HUDEP-2 (cell line): ENCODE results near the gene UCHL1.
"Not testable (repeated sequence)": the region's sequence is repeated elsewhere in the genome, so short reads cannot be mapped to it uniquely, and the experiment has no call there.

Experiments
- DNase-seq, 76 experiments: peaks; one replicate each; lab custom pipeline; 2025; ENCODE audit not compliant: unreplicated experiment in 76 of 76; lab: John Stamatoyannopoulos, UW

UCHL1 gene

GRCh38 chr4:41236032-41236431, 20.7 kb upstream of the UCHL1 start:
- DNase-seq: no peak

- no peak for DNase-seq
Observed at GRCh38 chr4:41236508-41236907, 20.2 kb upstream of the UCHL1 start.

GRCh38 chr4:41241919-41242318, 14.8 kb upstream of the UCHL1 start:
- DNase-seq: no peak

- no peak for DNase-seq
Observed at GRCh38 chr4:41245983-41246382, 10.7 kb upstream of the UCHL1 start.

- DNase-seq: no peak
Observed at GRCh38 chr4:41256131-41256739, 493 bp upstream of the UCHL1 start.

- peak in 45 of 76 experiments; percentile 0 to 63 (median 31) for DNase-seq
Observed at GRCh38 chr4:41257257-41257901, 651 bp downstream of the UCHL1 start.

DNA sequence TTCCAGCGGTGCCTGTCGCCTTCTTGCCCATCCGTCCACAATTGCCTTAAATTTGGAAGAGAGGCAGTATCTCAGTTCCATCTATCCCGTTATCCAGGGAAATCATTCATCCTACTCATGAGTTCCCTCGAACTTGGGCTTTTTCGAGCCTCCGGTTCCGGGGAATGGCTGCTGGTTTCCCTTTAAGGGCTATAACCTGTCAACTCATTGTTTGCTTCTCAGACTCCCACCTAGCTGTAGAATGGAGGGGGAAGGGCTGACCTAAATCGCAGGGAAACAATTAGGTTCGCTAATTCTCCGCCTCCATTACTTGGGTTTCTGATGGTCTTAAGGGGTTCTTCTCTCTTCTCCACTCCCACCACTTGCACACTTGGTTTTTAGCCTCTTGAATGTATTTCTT, 1.2 kb downstream of the UCHL1 start:
- DNase-seq: no peak

- no peak for DNase-seq
Observed at GRCh38 chr4:41258783-41259182, 2.1 kb downstream of the UCHL1 start.

GRCh38 chr4:41260116-41260733, 3.5 kb downstream of the UCHL1 start:
- DNase-seq: no peak

- no peak for DNase-seq
Observed at GRCh38 chr4:41262198-41262597, 5.5 kb downstream of the UCHL1 start.

- DNase-seq: no peak
Observed at GRCh38 chr4:41264212-41264611, 7.5 kb downstream of the UCHL1 start.

DNA sequence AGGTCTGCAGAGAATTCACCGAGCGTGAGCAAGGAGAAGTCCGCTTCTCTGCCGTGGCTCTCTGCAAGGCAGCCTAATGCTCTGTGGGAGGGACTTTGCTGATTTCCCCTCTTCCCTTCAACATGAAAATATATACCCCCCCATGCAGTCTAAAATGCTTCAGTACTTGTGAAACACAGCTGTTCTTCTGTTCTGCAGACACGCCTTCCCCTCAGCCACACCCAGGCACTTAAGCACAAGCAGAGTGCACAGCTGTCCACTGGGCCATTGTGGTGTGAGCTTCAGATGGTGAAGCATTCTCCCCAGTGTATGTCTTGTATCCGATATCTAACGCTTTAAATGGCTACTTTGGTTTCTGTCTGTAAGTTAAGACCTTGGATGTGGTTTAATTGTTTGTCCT, 11.3 kb downstream of the UCHL1 start:
- no peak for DNase-seq

DNA sequence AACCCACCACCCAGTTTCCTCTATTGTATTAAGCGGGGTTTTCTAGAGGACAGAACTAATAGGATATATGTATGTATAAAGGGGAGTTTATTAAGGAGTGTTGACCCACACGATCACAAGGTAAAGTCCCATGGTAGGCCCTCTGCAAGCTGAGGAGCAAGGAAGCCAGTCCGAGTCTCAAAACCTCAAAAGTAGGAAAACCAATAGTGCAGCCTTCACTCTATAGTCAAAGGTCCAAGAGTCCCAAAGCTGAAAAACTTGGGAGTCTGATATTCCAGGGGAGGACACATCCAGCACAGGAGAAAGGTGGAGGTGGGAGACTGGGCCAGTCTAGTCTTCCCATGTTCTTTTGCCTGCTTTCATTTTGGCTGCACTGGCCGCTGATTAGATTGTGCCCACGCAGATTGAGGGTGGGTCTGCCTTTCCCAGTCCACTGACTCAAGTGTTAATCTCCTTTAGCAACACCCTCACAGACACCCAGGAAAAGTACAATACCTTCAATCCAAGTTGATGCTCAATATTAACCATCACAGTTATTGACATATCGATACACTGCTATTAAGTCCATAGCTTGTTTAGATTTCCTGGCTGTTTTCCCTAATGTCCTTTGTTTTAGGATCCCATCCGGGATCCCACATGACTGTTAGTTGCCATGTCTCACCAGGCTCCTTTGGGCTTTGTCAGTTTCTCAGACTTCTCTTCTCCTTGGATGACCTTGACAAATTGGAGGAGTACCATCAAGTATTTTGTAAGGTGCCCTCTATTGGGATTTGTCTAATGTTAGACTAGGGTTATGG, 12.2 kb downstream of the UCHL1 start:
- DNase-seq: no peak

- no peak for DNase-seq
Observed at GRCh38 chr4:41269682-41270081, 13.0 kb downstream of the UCHL1 start.

- not testable (repeated sequence) for DNase-seq
Observed at GRCh38 chr4:41275931-41276330, 19.2 kb downstream of the UCHL1 start.

DNA sequence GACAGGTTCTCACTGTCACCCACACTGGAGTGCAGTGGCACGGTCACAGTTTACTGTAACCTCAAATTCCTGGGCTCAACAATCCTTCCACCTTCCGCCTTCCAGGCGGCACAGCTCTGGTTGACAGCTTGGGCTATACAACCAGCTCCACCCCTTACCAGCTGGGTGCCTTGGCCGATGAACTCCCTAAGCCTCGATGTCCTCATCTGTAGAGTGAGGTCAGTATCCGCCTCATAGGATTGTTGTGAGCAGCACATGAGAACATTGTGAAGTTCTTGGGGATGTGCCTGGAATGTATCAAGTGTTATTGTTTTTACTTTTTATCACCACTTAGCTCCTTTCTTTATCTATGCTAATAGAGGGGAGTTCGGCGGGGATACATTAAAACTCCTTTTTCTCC, 23.3 kb downstream of the UCHL1 start:
- no peak for DNase-seq

DNA sequence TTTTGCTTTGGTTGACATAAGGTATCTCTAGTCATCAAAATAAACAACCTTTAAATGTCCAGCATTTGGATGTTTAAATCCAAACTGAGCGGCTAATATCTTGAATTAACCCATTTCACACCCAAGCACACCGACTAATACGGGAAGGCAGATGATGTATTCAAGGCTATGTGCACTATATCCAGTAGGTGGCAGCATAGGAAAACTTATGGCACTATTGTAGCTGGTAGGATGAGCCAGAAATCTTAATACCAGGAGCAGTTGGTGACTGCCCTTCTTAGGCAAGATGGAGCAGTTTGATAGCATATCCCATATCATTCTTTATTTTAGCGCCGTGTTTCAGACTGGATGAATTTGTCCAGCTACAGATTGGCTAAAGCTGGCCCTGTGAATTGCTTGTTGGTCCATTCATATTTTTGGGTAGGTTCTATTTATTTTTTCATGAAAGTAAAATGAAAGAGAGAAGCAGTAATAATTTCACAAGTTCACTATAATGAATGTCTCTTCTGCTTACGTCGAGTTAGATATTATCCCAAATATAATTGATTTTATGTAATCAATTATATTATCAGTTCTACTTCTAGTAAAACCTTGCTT, 24.4 kb downstream of the UCHL1 start:
- DNase-seq: peak in 42 of 76 experiments; percentile 1 to 70 (median 39)

- DNase-seq: no peak
Observed at GRCh38 chr4:41282366-41282765, 25.6 kb downstream of the UCHL1 start.

DNA sequence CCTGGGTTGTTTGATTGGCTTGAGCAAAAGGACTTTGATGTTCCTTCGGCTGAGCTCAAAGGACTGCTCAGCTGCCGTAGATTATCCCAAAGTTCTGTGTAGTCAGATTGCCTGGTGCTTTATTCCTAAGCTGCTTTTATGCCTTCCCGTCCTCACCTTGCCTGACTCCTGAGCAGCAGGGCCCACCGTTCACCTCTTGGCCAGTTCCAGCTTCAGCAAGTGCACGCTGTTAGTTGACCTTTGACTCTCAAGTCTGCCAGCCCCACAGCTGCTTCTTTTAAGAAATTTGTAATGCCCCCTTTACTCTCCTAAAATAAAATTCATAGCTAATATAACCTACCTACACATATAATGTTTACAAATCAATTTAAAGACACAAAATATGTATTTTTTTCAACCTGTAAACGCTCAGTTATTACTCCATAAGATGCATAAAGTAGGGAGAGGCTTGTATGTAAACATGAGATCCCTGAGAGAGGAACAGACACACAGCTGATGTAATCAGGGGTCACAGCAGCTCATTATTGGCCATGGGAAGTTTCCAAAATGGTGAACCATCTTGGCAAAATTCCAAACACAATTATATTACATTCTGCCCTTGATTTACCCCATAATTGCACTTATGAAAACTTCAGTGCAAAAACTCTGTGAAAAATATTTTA, 28.6 kb downstream of the UCHL1 start:
- no peak for DNase-seq

DNA sequence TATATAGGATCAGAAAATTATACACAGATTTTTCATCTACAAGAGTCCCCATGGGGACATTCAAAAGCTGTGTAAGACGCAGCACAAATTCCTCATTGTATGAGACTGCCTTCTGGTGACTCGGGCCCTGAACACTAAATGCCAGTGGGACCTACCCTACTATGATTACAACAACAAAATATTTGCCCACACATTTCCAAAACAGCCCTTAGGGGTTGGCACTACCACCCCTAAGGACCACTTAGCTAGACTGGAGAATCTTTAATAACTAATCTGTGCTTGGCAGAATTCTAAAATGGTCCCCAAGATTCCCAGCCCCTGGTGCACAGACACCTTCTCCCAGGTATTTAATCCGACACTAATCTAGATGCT, 29.1 kb downstream of the UCHL1 start:
- no peak for DNase-seq

- DNase-seq: no peak
Observed at GRCh38 chr4:41287005-41287404, 30.3 kb downstream of the UCHL1 start.
